ENCODE results near the gene MSANTD2. TPM values are rescaled to one million over a fixed set of nuclear protein-coding genes. Genes with fewer than 3 reads are reported as not detected.

Gene MSANTD2
- polyA plus RNA-seq, 1 of the 3 experiments (the other 2 are of a cell fraction) = 6.4 TPM

DNA sequence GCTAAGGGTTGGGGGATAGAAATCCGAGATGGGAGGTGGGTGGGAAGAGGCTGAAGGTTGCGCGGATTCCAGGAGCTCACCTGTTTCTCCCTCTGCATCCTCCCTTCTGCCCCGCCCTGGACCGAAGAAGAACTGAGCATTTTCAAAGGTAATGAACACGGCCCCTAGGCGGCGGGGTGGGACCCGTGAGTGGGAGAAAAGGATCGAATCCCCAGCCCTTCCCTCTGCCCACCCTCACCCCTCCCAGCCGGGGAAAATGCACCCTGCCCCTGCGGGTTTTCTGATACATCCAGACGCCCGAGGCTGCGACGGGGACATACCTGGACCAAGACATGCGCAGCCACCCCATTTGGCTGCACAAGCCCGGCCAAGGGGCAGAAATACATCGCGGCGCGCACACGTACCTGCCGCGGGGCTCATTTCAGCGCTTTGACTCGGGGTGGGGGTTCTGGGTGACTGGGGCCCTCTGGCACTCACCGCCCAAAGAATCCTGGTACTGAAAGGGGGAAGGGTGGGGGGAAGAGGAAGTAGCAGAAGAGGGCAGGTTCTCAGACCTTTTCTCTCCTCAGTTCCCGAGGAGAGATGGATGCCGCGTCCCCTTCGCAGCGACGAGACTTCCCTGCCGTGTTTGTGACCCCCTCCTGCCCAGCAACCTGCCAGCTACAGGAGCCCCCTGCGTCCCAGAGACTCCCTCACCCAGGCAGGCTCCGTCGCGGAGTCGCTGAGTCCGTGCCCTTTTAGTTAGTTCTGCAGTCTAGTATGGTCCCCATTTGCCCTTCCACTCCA, 54.2 kb downstream of the MSANTD2 start:
- H3K9ac ChIP-seq = no peak overlapping the region
- H2AFZ ChIP-seq (ENCODE audit: low read depth) = no peak overlapping the region
- H4K20me1 ChIP-seq (ENCODE audit: insufficient read depth) = no peaks in the 10 kb centered on the region
- ChIA-PET POLR2A (no interaction called here), CTCF (interaction anchor here (0.9 to 4.8 kb wide), 10 partner anchors 9 to 102 kb away, joined by 3 to 28 read pairs (median 4); partner anchors contain the start of genes ESAM and MSANTD2)
- H3K4me1 ChIP-seq (ENCODE audit: control insufficient read depth in 1 of 2, insufficient read depth in 2 of 2, low read depth in 1 of 2, low read length in 1 of 2) = no peaks in the 10 kb centered on the region; a peak in 1 of 4 replicates
- 55% methylated on average over 15 of the region's 41 CpGs for WGBS (ENCODE audit: low lambda C conversion rate)
- no peaks in the 10 kb centered on the region for H3K79me2 ChIP-seq (ENCODE audit: insufficient read depth)
- H3K4me2 ChIP-seq = no peak overlapping the region
- no peak for DNase-seq
- TF ChIP-seq EZH2phosphoT487 (IDR thresholded peaks at IDR 0.05; ENCODE audit: borderline replicate concordance, low read depth) (no peak), MXI1 (IDR thresholded peaks at IDR 0.05; ENCODE audit: low read depth, low read length) (no peak), JUND (IDR thresholded peaks at IDR 0.05) (no peak), NRF1 (IDR thresholded peaks at IDR 0.05; ENCODE audit: low read depth, low read length) (no peak), YY1 (IDR thresholded peaks at IDR 0.05; ENCODE audit: low read depth) (no peak), GABPA (IDR thresholded peaks at IDR 0.05; ENCODE audit: low read depth) (no peak), POLR2AphosphoS5 (IDR thresholded peaks at IDR 0.05; ENCODE audit: low read depth, low read length) (no peak), FOXM1 (IDR thresholded peaks at IDR 0.05; ENCODE audit: low read depth) (no peak), FOXJ3 (CRISPR knock-in tag; IDR thresholded peaks at IDR 0.05) (no peak), SIN3A (IDR thresholded peaks at IDR 0.05; ENCODE audit: borderline replicate concordance, low read depth, low read length) (no peak), TAF1 (IDR thresholded peaks at IDR 0.05; ENCODE audit: borderline replicate concordance, low read depth, low read length) (no peak)
- TF ChIP-seq, protein P1, sequence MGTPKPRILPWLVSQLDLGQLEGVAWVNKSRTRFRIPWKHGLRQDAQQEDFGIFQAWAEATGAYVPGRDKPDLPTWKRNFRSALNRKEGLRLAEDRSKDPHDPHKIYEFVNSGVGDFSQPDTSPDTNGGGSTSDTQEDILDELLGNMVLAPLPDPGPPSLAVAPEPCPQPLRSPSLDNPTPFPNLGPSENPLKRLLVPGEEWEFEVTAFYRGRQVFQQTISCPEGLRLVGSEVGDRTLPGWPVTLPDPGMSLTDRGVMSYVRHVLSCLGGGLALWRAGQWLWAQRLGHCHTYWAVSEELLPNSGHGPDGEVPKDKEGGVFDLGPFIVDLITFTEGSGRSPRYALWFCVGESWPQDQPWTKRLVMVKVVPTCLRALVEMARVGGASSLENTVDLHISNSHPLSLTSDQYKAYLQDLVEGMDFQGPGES (IDR thresholded peaks at IDR 0.05; ENCODE audit: low read depth, low read length) = no peak
- TF ChIP-seq, protein P2, sequence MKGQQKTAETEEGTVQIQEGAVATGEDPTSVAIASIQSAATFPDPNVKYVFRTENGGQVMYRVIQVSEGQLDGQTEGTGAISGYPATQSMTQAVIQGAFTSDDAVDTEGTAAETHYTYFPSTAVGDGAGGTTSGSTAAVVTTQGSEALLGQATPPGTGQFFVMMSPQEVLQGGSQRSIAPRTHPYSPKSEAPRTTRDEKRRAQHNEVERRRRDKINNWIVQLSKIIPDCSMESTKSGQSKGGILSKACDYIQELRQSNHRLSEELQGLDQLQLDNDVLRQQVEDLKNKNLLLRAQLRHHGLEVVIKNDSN (IDR thresholded peaks at IDR 0.05; ENCODE audit: borderline replicate concordance, low read depth) = no peak
- TF ChIP-seq, protein P3, sequence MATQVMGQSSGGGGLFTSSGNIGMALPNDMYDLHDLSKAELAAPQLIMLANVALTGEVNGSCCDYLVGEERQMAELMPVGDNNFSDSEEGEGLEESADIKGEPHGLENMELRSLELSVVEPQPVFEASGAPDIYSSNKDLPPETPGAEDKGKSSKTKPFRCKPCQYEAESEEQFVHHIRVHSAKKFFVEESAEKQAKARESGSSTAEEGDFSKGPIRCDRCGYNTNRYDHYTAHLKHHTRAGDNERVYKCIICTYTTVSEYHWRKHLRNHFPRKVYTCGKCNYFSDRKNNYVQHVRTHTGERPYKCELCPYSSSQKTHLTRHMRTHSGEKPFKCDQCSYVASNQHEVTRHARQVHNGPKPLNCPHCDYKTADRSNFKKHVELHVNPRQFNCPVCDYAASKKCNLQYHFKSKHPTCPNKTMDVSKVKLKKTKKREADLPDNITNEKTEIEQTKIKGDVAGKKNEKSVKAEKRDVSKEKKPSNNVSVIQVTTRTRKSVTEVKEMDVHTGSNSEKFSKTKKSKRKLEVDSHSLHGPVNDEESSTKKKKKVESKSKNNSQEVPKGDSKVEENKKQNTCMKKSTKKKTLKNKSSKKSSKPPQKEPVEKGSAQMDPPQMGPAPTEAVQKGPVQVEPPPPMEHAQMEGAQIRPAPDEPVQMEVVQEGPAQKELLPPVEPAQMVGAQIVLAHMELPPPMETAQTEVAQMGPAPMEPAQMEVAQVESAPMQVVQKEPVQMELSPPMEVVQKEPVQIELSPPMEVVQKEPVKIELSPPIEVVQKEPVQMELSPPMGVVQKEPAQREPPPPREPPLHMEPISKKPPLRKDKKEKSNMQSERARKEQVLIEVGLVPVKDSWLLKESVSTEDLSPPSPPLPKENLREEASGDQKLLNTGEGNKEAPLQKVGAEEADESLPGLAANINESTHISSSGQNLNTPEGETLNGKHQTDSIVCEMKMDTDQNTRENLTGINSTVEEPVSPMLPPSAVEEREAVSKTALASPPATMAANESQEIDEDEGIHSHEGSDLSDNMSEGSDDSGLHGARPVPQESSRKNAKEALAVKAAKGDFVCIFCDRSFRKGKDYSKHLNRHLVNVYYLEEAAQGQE (IDR thresholded peaks at IDR 0.05; ENCODE audit: low read depth, low read length) = no peak
- peak overlapping the region in 1 of 2 experiments; percentile 3; a peak in 1 of 4 replicates for H3K4me3 ChIP-seq (ENCODE audit: low read depth in 2 of 2, low read length in 1 of 2)
- H3K27ac ChIP-seq (ENCODE audit: low read depth in 2 of 2, low read length in 1 of 2) = no peak overlapping the region
- no peaks in the 10 kb centered on the region for H3K36me3 ChIP-seq (replicated peaks in 1 of 2; ENCODE audit: control insufficient read depth in 1 of 2, insufficient read depth in 2 of 2, low read length in 1 of 2)
- H3K9me3 ChIP-seq = no peaks in the 10 kb centered on the region
- H3F3A ChIP-seq (replicated peaks; ENCODE audit: insufficient read depth) = peaks cover 3% of the 10 kb centered on the region
- no peaks in the 10 kb centered on the region for H3K9me2 ChIP-seq
- no peaks in the 10 kb centered on the region for H3K27me3 ChIP-seq (ENCODE audit: insufficient read depth)

All from SK-N-SH (cell line).